HEK293 (cell line): ENCODE results near the gene MRFAP1.

Experiments used
- CTCF ChIA-PET: fragments of 350-600 bp; formaldehyde crosslinking; extraction: SDS; loops from one replicate; lab custom pipeline; 2021; ENCODE audit warnings: antibody characterized with exemption; lab: Yijun Ruan, JAX
- POLR2A ChIA-PET: fragments of 300-600 bp; formaldehyde crosslinking; extraction: SDS; loops from one replicate; lab custom pipeline; 2020; ENCODE audit warnings: antibody characterized with exemption, inconsistent platforms; lab: Yijun Ruan, JAX
- H3K27ac ChIP-seq: fragments of 200-500 bp; sonication (Bioruptor generic); 2 replicates; pipeline ENCODE4 v1.5.1; 2014; ENCODE audit warnings: low read depth, low read length, control low read depth, inconsistent platforms; ENCODE audit errors: extremely low read depth
- H3K36me3 ChIP-seq, 2 experiments: fragments of 200-500 bp in 1 of 2; sonication (Bioruptor generic) in 1 of 2; 1 replicate in 1 of 2; 2 replicates in 1 of 2; pipeline ENCODE4 v1.5.1; 2014 to 2017; ENCODE audit warnings: inconsistent platforms in 2 of 2, low read length in 2 of 2; ENCODE audit not compliant: control insufficient read depth in 2 of 2, insufficient read depth in 1 of 2
- H3K4me1 ChIP-seq: fragments of 200-500 bp; sonication (Bioruptor generic); 2 replicates; pipeline ENCODE4 v1.5.1; 2014; ENCODE audit warnings: mild to moderate bottlenecking, low read length, inconsistent platforms; ENCODE audit not compliant: control insufficient read depth, insufficient read depth
- H3K4me3 ChIP-seq: 2 replicates; pipeline ENCODE4 v1.5.1; 2011; ENCODE audit warnings: low read depth, mild to moderate bottlenecking, control low read depth, low read length, moderate library complexity
- H3K9me3 ChIP-seq: fragments of 200-500 bp; sonication (Bioruptor generic); 2 replicates; pipeline ENCODE4 v1.5.1; 2014; ENCODE audit warnings: low read depth, low read length, inconsistent platforms; ENCODE audit not compliant: control insufficient read depth, insufficient read depth
- BCL11A ChIP-seq: fragments of 450-650 bp; formaldehyde crosslinking; IDR thresholded peaks from 2 replicates; pipeline ENCODE4 v1.5.1; 2016; ENCODE audit warnings: low read depth, missing biosample characterization, missing genetic modification characterization
- GFI1B ChIP-seq: fragments of 450-650 bp; formaldehyde crosslinking; IDR thresholded peaks from 2 replicates; pipeline ENCODE4 v1.5.1; 2016; ENCODE audit warnings: missing biosample characterization, missing genetic modification characterization
- GLI2 ChIP-seq: fragments of 450-650 bp; formaldehyde crosslinking; IDR thresholded peaks from 2 replicates; pipeline ENCODE4; 2017; ENCODE audit warnings: missing biosample characterization, missing genetic modification characterization, low read depth, borderline replicate concordance
- HOXC10 ChIP-seq: sonication (generic); formaldehyde crosslinking; IDR thresholded peaks from 2 replicates; pipeline ENCODE4 v1.8.1; 2023; ENCODE audit warnings: mild to moderate bottlenecking, missing genetic modification reagents
- PRDM6 ChIP-seq: fragments of 450-650 bp; formaldehyde crosslinking; IDR thresholded peaks from 2 replicates; pipeline ENCODE4 v1.5.1; 2017; ENCODE audit warnings: missing biosample characterization, missing genetic modification characterization
- SALL2 ChIP-seq: fragments of 450-650 bp; formaldehyde crosslinking; IDR thresholded peaks from 2 replicates; pipeline ENCODE4 v1.5.0; 2017; ENCODE audit warnings: missing biosample characterization, mild to moderate bottlenecking, missing genetic modification characterization, borderline replicate concordance
- SCRT1 ChIP-seq: fragments of 450-650 bp; formaldehyde crosslinking; IDR thresholded peaks from 2 replicates; pipeline ENCODE4 v1.5.1; 2016; ENCODE audit warnings: missing biosample characterization, missing genetic modification characterization, borderline replicate concordance
- YY1 ChIP-seq: fragments of 450-650 bp; formaldehyde crosslinking; IDR thresholded peaks from 2 replicates; pipeline ENCODE4 v1.5.1; 2018; ENCODE audit warnings: missing biosample characterization, missing genetic modification characterization
- ZNF112 ChIP-seq: fragments of 450-650 bp; formaldehyde crosslinking; IDR thresholded peaks from 2 replicates; pipeline ENCODE4 v1.5.0; 2017; ENCODE audit warnings: missing biosample characterization, missing genetic modification characterization
- ZNF16 ChIP-seq: fragments of 450-650 bp; formaldehyde crosslinking; IDR thresholded peaks from 2 replicates; pipeline ENCODE4 v1.5.1; 2016; ENCODE audit warnings: low read depth, missing biosample characterization, missing genetic modification characterization
- ZNF18 ChIP-seq: fragments of 450-650 bp; formaldehyde crosslinking; IDR thresholded peaks from 2 replicates; pipeline ENCODE4 v1.5.1; 2016; ENCODE audit warnings: missing biosample characterization, missing genetic modification characterization
- ZNF19 ChIP-seq: fragments of 450-650 bp; formaldehyde crosslinking; IDR thresholded peaks from 2 replicates; pipeline ENCODE4; 2016; ENCODE audit warnings: missing biosample characterization, missing genetic modification characterization, low read depth
- ZNF214 ChIP-seq: fragments of 450-650 bp; formaldehyde crosslinking; IDR thresholded peaks from 2 replicates; pipeline ENCODE4 v1.5.1; 2017; ENCODE audit warnings: missing biosample characterization, mild to moderate bottlenecking, missing genetic modification characterization, borderline replicate concordance
- ZNF24 ChIP-seq: fragments of 450-650 bp; formaldehyde crosslinking; IDR thresholded peaks from 2 replicates; pipeline ENCODE4 v1.5.1; 2016; ENCODE audit warnings: missing biosample characterization, missing genetic modification characterization
- ZNF292 ChIP-seq: fragments of 450-650 bp; formaldehyde crosslinking; IDR thresholded peaks from 2 replicates; pipeline ENCODE4 v1.5.1; 2016; ENCODE audit warnings: low read depth, missing biosample characterization, missing genetic modification characterization, borderline replicate concordance
- ZNF398 ChIP-seq: fragments of 450-650 bp; formaldehyde crosslinking; IDR thresholded peaks from 2 replicates; pipeline ENCODE4 v1.5.1; 2017; ENCODE audit warnings: missing biosample characterization, missing genetic modification characterization
- ZNF48 ChIP-seq: fragments of 450-650 bp; formaldehyde crosslinking; IDR thresholded peaks from 2 replicates; pipeline ENCODE4 v1.5.1; 2016; ENCODE audit warnings: missing biosample characterization, missing genetic modification characterization
- ZNF658 ChIP-seq: fragments of 450-650 bp; formaldehyde crosslinking; IDR thresholded peaks from 2 replicates; pipeline ENCODE4; 2016; ENCODE audit warnings: missing biosample characterization, missing genetic modification characterization
- ZNF664 ChIP-seq: fragments of 450-650 bp; formaldehyde crosslinking; IDR thresholded peaks from 2 replicates; pipeline ENCODE4 v1.5.1; 2016; ENCODE audit warnings: missing biosample characterization, missing genetic modification characterization
- ZNF701 ChIP-seq: fragments of 450-650 bp; formaldehyde crosslinking; IDR thresholded peaks from 2 replicates; pipeline ENCODE4 v1.5.1; 2016; ENCODE audit warnings: missing biosample characterization, missing genetic modification characterization
- ZSCAN4 ChIP-seq: fragments of 450-650 bp; formaldehyde crosslinking; IDR thresholded peaks from 2 replicates; pipeline ENCODE4 v1.5.1; 2017; ENCODE audit warnings: missing biosample characterization, missing genetic modification characterization

MRFAP1 gene

GRCh38 chr4:6663596-6664393 lies 23.3 kb downstream of the MRFAP1 start (continued):
- TF ChIP-seq HOXC10 (CRISPR knock-in tag) (no peak), ZNF658 (tag by site-specific recombination) (no peak), GLI2 (tag by site-specific recombination) (no peak), GFI1B (tag by site-specific recombination) (no peak)

- CTCF ChIA-PET, result no interaction called here
- no peaks in the 10 kb centered on the region for H3K36me3 ChIP-seq
- H3K27ac ChIP-seq, result no peak overlapping the region
- TF ChIP-seq ZNF18 (tag by site-specific recombination) (0 out of 2 replicates have a peak, but pooled peaks have one; percentile 59), YY1 (tag by site-specific recombination) (no peak)
- no peaks in the 10 kb centered on the region for H3K4me1 ChIP-seq
- H3K9me3 ChIP-seq, result no peaks in the 10 kb centered on the region
- H3K4me3 ChIP-seq, result no peak overlapping the region
- POLR2A ChIA-PET, result no interaction called here
Observed at GRCh38 chr4:6665320-6665654, 24.8 kb downstream of the MRFAP1 start.

GRCh38 chr4:6668391-6668790 lies 27.9 kb downstream of the MRFAP1 start:
- POLR2A ChIA-PET, result no interaction called here

More at GRCh38 chr4:6668391-6668790, 27.9 kb downstream of the MRFAP1 start:
- CTCF ChIA-PET, result no interaction called here
- TF ChIP-seq BCL11A (tag by site-specific recombination), result no peak
- no peak for TF ChIP-seq ZNF112 (tag by site-specific recombination)
- no peak for TF ChIP-seq ZNF19
- TF ChIP-seq ZNF664 (tag by site-specific recombination), result no peak
- no peak for TF ChIP-seq ZNF292 (tag by site-specific recombination)
- no peak for TF ChIP-seq PRDM6 (tag by site-specific recombination)
- TF ChIP-seq ZNF398 (tag by site-specific recombination), result no peak
- TF ChIP-seq ZSCAN4, result no peak
- TF ChIP-seq SCRT1, result no peak
- no peak for TF ChIP-seq ZNF214 (tag by site-specific recombination)
- TF ChIP-seq ZNF16 (tag by site-specific recombination), result no peak
- no peak for TF ChIP-seq SALL2 (tag by site-specific recombination)
- no peak for TF ChIP-seq ZNF48 (tag by site-specific recombination)
- TF ChIP-seq ZNF24, result no peak
- TF ChIP-seq ZNF701 (tag by site-specific recombination), result no peak
- Histone ChIP-seq H3K27ac (no peak overlapping the region), H3K36me3 (no peaks in the 10 kb centered on the region), H3K4me3 (no peak overlapping the region), H3K9me3 (no peaks in the 10 kb centered on the region), H3K4me1 (no peaks in the 10 kb centered on the region)
